Left colon (tissue), 2 donors: ENCODE results near the gene ASPA. TPM values are rescaled to one million over a fixed set of nuclear protein-coding genes. Genes with fewer than 3 reads are reported as not detected.
"Not testable (repeated sequence)": the region's sequence is repeated elsewhere in the genome, so short reads cannot be mapped to it uniquely, and the experiment has no call there.

Experiments used
- ATAC-seq: fragments of 200-7000 bp; cut with Tn5 transposase; one replicate; pipeline ENCODE4 v1.9.1; 2020; ENCODE audit warnings: mild to moderate bottlenecking, moderate library complexity
- DNase-seq, 2 donors: peaks; one replicate each; pipeline ENCODE4 v3.0.0-alpha.2; 2020
- intact Hi-C, 2 donors: fragments of 100-400 bp; cut with DNase I in 1 of 2; cut with micrococcal nuclease in 1 of 2; formaldehyde crosslinking; loops; one replicate each; pipeline versions ENCODE4 v1.11.2 to v1.14.0; 2022; cut with DNase I, micrococcal nuclease
- total RNA-seq, 2 donors: library from RNA; stranded (reverse); fragmentation: NEBNext Ultra II Directional; extraction: Animal tissue kit (Norgen Biotek cat#: 25700); gene quantifications; one replicate each; pipeline ENCODE4 v1.2.1, GENCODE V29; 2021
- donor health status: DM: no; HTN: no; CAD: no.
- donor health status: DM: yes; HTN: yes; CAD: no.

ASPA gene
- total RNA-seq, 2 donors from 2014 or later: 1.0 to 3.1 TPM

DNA sequence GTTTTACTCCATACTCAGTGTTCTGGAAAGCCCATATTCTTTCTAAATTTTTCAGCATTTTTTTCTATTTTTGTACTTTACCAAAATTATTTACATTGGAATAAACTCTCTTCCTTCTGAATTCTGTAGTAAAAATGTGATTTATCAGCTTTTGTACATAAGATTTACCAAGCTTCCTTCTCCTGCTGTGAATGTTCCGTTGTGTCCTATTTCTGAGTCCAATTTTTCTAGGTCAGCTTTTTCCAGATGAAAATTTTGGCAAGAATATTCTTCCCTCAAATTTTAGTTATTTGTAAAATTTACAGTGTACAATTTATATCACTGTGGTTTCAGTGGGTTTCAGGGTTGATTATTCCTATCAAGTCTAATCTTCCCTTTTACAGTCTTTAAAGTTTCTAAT lies 27.5 kb downstream of the ASPA start:
- ATAC-seq: no peak
- DNase-seq: no peak
- intact Hi-C loops: no loop called here

DNA sequence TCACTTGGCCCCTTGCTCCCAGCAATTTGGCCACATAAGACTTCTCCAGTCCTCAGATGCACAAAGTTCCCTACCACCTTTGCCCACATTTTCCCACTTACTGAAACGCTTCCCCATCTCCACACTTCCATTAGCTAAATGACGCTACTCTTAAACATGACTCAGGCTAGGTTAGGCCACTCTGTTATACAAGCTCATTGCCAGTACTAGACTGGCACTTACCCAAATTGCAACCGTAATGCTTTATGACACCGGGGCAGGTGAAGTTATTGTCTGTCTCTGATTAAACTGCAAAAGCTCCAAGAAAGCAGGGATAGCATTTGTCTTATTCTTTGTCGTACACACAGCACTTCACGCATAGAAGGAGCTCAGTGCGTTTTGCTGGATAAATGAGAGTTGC lies 29.2 kb downstream of the ASPA start:
- ATAC-seq: peak; percentile 81
- intact Hi-C loops: no loop called here
- no peak for DNase-seq

DNA sequence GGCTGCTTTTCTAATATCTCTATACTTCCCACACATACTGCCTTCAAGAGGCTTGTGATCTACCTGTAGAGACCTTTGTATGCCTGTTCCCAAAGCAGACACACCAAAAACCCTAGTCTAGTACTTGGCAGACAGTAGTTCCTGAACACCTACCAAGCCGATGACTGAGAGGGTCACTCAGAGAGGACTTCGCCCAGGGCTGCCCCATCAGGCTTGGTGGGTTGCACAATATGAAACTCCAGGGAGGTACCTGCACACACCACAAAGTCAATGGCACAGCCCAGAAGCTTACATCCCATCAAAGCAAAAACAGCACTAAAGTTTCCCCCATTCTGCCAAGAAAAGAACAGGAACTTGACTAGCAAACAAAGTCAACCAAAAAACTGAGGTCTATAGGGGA lies 30.3 kb downstream of the ASPA start:
- no peak for DNase-seq
- ATAC-seq: no peak

DNA sequence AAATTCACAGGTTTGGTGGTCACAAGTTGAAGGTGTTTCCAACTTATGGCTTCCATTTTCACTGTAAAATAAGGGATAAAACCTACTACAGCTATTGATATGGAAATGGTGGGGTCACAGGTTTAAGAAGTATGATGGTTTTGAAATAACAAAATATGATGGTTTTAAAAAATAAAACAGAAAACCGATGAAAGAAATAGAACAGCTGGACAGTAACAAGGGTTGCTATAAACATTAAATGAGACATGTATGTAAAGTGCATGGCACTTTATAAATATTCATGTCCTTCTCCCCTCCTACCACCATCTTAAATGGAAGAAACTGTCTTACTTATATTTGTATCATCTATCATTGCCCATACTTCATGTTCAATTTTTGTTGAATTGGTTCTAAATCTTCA lies 31.3 kb downstream of the ASPA start:
- intact Hi-C loops: no loop called here
- DNase-seq (no peak), ATAC-seq (no peak)

More for the DNA sequence above, 30.3 kb downstream of the ASPA start:
- intact Hi-C loops: no loop called here

DNA sequence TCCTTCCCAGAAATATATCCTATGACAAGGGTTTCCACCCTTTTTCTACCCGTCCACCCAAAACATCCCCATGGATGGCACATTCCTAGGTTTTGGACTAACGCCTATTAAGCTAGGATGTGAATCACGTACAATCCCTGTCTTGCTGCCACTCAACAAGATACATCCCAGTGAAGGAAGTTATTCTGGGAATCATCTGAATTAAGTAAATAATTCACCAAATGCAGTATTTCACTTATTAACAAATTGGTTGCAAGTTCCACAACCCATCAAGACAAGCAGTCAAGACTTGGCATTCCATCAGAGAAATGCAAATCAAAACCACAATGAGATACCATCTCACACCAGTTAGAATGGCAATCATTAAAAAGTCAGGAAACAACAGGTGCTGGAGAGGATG lies 32.1 kb downstream of the ASPA start:
- intact Hi-C loops: no loop called here

DNA sequence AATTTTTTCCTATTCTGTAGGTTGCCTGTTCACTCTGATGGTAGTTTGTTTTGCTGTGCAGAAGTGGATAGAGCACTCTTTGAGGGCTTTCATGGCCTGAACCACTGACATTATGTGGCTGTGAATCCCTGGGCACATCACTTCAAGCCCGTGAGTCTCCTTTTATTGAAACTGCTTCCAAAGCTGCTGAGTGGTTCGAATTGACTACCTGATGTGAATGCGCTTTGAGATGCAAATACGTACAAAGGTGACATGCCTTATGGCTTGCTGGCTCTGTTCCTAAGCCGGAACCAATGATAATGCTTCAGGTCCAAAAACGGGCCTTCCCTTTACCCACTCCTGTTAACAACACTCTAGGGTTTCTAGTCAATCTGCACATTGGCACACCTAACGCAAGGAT lies 34.3 kb downstream of the ASPA start:
- intact Hi-C loops: no loop called here
- no peak for DNase-seq
- no peak for ATAC-seq

More for the DNA sequence above, 32.1 kb downstream of the ASPA start:
- no peak for DNase-seq
- no peak for ATAC-seq

DNA sequence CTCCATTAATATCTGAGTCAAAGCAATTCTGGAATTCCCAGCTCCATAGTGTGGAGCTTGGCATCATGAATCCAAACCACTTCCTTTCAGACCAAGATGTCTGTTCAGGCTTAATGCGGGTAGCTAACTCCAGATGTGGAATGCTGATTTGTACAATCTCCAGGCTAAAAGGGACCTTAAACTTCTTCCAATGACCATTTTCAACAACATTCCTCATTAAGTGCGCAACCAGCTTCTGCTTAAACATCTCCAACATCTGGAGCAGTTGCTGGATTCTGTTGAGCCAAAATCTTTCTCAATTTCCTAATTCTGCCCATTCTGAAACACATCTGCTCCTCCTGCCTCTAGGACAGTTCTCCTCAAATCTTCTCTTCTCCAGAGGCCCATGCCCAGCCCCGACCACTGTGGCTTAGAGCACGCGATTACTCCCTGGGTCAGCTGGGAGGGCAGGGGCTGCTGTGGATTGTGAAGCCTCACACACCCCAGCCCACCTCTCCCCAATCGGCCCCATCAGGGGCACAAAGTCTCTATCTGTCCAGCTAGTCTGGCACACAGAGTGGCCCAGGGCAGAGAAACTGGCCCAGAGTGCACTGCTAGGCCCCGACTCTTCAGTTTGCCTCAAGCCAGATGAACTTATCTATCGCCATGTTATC lies 36.2 kb downstream of the ASPA start:
- DNase-seq (no peak), ATAC-seq (no peak)
- intact Hi-C loops: no loop called here

DNA sequence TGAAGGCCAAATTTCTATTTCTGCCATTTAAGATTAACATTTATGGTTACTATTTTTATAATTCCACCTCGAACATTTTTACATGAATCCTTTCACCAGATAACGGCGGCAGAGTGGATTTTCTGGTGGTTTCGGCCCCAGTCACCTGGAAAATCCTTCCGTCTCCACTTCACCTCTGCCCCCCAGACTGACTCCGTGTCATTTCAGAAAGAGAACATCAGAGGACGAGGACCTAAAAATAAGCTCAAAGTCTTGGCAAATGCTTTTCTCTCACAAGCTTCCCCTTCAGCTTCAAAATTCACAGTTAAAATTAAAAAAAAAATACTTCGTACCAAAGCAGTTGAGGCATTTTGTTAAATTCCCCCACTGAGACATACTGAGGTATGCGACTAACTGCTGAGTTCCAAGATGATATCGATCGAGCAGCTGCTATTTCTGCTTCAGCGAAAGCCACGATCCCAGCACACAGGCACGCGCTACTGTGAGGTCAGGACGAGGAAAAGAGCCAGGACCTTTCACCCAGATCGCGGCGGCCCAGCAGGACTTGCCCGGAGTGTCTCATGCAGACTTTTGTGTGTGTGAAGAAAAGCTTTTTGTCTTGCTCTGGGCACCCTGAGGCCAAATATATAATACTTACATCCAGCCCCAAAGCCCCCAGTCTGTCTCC lies 36.8 kb downstream of the ASPA start:
- DNase-seq: peak; percentile 33 to 34
- ATAC-seq: peak; percentile 43
- intact Hi-C loops: no loop called here

DNA sequence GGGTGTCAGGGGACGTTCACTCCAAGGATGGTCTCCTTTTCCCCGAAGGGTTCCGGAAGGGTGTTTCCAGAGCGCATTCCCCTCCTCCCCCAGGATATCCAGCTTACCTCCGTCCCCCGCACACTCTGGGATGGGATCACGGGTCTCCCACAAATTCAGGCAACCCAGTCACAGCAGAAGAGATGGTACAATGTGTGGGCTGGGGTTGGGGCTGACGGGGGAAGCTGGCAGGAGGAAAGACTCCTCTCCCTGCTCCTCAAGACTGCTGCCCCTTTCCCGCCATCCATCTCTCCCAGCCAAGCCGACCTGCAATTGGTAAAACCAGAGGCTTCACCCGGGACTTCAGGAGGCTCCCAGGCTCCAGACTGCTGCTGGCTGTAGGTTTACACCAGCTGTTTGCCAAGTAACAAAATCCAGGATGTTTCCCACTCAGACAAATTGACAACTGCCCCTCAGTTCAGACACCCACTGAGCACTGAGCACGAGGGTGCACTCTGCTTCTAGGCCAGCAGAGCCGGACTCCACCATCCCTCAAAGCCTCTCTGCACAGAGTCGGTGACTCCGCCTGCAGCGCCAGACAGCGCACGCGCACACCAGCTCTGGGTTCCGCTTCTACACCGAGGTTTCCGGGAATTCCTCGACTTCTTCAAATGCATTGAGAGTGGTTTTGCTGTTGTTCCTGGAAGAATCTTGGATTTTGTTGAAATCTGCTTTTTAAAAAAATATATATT lies 37.7 kb downstream of the ASPA start:
- ATAC-seq (no peak), DNase-seq (no peak)
- intact Hi-C loops: no loop called here

DNA sequence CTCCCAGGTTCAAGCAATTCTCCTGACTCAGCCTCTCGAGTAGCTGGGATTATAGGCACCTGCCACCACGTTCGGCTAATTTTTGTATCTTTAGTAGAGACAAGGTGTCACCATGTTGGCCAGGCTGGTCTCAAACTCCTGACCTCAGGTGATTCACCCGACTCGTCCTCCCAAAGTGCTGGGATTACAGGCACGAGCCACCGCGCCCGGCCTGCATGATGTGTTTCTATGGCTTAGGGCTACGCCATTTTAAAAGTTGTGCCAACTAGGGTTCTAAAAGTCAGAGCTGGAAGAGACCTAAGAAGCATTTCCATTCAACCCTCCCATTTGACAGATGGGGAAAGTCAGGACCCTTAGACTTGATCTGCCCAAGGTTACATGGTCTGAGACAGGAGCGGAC lies 38.4 kb downstream of the ASPA start:
- DNase-seq, intact Hi-C loops, ATAC-seq: not testable (repeated sequence)

DNA sequence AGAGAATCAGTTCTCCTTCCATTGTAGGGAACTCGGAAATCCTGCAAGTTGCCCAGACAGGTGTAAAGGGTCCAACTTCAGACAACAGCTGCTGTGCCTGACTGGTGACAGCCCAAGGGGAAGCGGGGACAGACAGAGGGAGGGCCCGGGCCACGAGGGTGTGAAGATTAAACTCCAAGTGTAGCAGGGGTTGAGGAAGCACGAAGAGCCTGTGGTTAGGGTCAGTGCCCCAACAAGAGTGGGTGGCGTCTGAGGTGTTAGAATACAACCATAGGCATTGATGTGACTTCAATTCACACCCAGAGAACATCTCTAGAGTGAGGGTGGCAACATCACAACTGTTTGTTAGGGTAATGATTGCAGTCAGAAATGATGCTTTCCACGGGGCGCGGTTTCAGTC lies 39.1 kb downstream of the ASPA start:
- DNase-seq: no peak
- intact Hi-C loops: no loop called here
- no peak for ATAC-seq

DNA sequence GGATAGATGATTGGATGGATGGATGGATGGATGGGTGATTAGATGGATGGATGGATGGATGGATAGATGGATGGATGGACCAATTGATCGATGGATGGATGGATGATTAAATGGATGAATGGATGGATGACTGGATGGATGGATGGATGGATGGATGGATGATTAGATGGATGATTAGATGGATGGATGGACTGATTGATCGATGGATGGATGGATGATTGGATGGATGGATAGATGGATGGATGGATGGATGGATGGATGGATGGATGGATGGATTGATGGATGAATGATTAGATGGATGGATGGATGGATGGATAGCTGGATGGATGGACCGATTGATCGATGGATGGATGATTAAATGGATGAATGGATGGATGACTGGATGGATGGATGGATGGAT lies 43.7 kb downstream of the ASPA start:
- ATAC-seq, intact Hi-C loops: not testable (repeated sequence)

DNA sequence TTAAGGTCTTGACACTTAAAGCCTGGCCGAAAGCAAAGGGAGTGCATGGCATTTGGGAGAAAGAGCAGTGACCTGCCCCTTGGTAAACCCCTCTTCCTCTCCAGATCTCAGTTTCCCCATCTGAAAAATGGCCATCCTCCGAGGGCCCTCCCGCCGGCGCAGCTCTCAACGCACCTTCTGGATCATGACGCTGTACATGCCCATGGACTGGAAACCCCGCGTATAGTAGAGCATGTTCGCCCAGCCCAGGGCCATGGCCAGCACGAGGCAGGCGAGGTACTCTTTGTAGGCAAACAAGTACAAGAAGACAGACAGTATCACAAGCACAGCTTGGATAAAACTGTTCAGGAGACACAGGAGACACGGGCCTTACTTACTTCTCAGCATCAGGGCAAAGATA lies 48.2 kb downstream of the ASPA start:
- DNase-seq: no peak
- intact Hi-C loops: no loop called here
- ATAC-seq: no peak

More for the DNA sequence above, 43.7 kb downstream of the ASPA start:
- DNase-seq: not testable (repeated sequence)

DNA sequence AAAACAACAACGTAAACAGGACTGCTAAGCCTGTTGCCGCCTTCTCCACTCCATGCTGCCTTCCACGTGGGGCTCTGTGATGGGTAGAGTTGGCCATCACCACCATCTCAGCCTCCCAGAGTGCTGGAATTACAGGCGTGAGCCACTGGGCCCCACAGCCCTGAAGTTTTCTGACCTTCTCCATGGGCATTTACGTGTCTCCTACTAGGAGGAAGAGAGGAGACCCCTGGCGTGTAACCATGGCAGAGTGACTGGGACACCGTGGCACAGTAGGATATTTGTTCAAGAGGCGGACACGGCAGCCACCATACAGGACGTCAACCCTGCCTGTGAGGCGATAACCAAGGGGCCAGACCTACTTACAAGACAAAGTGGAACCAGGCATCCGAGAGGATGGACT lies 50.7 kb downstream of the ASPA start:
- intact Hi-C loops: no loop called here
- DNase-seq (no peak), ATAC-seq (no peak)

DNA sequence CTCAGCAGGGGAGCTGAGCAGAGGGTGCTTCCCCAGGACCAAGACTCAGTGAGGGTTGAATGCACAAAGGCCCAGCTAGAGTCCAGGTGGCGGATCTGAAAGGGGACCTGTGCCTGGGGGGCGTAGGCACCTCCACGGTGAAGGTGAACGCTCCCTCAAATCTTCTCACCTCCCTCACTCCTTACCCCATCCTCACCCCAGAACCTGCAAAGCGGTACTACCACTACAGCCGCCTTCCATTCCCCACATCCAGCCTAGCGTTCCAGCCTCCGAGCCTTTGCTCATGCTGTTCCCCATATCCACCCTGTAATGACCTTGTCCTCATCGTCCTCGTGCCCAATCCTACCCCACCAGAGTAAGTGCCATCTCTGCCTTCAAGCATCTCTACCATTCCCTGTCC lies 51.2 kb downstream of the ASPA start:
- intact Hi-C loops: no loop called here
- DNase-seq (no peak), ATAC-seq (no peak)

DNA sequence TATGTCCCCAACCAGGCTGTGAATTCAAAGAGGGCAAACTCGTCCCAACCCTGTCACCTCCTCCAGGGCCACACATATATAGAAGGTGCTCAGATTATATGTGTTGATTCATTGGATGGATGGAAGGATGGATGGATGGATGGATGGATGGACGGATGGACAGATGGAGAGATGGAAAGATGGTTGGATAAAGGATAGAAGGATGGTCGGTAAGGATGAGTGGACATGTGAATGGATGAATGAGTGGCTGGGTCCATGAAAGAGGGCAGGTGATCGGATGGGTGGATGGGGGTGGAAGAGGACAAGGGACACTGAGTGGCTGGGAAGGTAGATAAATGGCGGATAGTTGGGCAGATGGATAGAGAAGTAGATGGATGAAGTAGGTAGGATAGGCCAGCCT lies 51.7 kb downstream of the ASPA start:
- intact Hi-C loops: no loop called here
- DNase-seq (no peak), ATAC-seq (no peak)

DNA sequence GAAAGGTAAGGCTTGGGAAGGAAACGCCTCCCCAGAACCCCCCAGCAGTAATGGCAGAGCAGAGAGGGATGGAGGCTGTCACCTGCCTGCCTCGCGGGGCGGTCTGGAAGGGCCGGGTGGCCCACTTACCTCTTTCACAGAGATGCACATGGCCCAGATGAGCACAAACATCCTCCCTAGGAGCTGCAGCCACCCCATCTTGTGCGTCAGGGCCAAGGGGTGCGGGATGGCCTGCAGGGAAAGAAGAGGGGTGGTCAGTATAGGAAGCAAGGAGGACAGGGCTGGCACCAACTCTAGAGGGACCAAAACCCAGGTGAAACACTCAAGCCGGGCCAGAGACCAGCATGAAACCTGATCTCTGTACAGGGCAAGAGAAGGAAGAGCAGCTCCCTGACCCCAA lies 52.1 kb downstream of the ASPA start:
- DNase-seq (no peak), ATAC-seq (no peak)
- intact Hi-C loops: no loop called here

DNA sequence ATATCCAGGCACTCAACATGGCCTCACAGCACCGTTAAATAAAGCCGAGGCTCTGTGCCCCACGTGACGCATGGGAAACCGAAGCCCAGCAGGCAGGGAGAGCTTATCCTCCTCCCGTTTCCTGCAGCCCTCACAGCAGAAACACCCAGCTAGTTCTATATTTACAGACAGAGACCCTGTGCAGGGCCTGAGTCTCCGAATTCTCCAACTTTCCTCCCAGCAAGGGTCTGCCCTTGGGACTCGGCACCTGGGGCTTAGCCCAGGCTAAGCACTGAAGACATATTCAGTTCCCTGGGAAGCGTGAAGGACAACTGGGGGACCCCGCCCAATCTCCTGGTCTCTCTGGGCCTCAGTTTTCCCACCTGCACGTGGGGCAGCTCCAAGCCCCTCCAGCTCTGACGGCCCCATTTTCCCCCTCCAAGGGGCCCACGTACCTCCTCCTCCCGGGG lies 52.6 kb downstream of the ASPA start:
- no peak for DNase-seq
- no peak for ATAC-seq
- intact Hi-C loops: no loop called here

DNA sequence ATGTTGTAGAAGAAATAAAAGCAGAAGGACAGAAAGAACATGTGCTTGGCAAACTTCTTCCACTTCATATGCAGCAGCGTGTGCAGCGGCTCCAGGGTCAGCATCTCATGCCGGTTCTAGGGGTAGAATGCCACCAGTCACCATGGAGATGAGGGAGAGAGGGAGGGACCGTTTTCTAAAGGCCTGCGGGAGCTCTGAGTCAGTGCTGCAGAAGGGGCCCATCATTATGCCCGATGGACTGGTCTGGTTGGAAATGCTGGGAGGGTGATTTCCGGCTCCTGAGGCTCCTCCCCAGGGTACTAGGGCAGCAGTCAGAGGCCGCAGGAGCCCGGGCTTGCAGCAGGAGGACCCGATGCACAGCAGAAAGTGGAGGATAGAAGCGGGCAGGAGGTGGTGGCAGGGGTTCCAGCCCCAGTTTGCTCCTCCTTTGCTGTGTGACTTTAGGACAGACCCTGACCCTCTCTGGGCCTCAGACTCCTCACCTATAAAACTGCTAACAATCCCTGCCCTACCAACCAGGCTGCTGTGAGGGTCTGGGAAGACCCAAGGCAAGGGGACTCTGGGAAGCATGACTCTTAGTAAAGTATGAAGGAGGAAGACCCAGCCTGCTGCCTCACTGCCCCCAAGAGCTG lies 53.2 kb downstream of the ASPA start:
- DNase-seq: no peak
- intact Hi-C loops: no loop called here
- no peak for ATAC-seq
